Endothelial cell (in vitro differentiated cells): ENCODE results near the gene ANO9. TPM values are rescaled to one million over a fixed set of nuclear protein-coding genes. Genes with fewer than 3 reads are reported as not detected.

Source experiments
- DNase-seq: peaks from one replicate; pipeline ENCODE4 v3.0.0; 2021; ENCODE audit warnings: low spot score
- H3K27ac Mint-ChIP-seq: one replicate; pipeline ENCODE4 v1.8.0; 2021; ENCODE audit warnings: mixed read lengths, inconsistent platforms; ENCODE audit not compliant: unreplicated experiment
- H3K27me3 Mint-ChIP-seq: one replicate; pipeline ENCODE4 v1.8.0; 2021; ENCODE audit warnings: mild to moderate bottlenecking, moderate library complexity, mixed read lengths, inconsistent platforms; ENCODE audit not compliant: unreplicated experiment
- H3K36me3 Mint-ChIP-seq: one replicate; pipeline ENCODE4 v1.8.0; 2021; ENCODE audit warnings: mild to moderate bottlenecking, low read depth, mixed read lengths, inconsistent platforms; ENCODE audit not compliant: unreplicated experiment
- H3K4me1 Mint-ChIP-seq: one replicate; pipeline ENCODE4 v1.8.0; 2021; ENCODE audit warnings: mild to moderate bottlenecking, mixed read lengths, inconsistent platforms; ENCODE audit not compliant: unreplicated experiment
- H3K4me3 Mint-ChIP-seq: one replicate; pipeline ENCODE4 v1.8.0; 2021; ENCODE audit warnings: mild to moderate bottlenecking, mixed read lengths, inconsistent platforms; ENCODE audit not compliant: unreplicated experiment
- H3K9me3 Mint-ChIP-seq: one replicate; pipeline ENCODE4 v1.8.0; 2021; ENCODE audit warnings: mixed read lengths, inconsistent platforms; ENCODE audit not compliant: unreplicated experiment
- total RNA-seq: library from RNA; stranded (reverse); fragmentation: NEBNext Ultra II Directional; extraction: Animal tissue kit (Norgen Biotek cat#: 25700); gene quantifications from one replicate; pipeline ENCODE4 v1.2.1, GENCODE V29; 2021; ENCODE audit not compliant: unreplicated experiment
- TF ChIP-seq, protein P1 (sequence below): fragments of 200-600 bp; sonication (generic); IDR thresholded peaks from one replicate; pipeline ENCODE4 v1.5.0; 2021; ENCODE audit warnings: antibody characterized with exemption; ENCODE audit not compliant: unreplicated experiment

Gene ANO9
- total RNA-seq, 1 donor from 2014 or later = 0.41 TPM

DNA sequence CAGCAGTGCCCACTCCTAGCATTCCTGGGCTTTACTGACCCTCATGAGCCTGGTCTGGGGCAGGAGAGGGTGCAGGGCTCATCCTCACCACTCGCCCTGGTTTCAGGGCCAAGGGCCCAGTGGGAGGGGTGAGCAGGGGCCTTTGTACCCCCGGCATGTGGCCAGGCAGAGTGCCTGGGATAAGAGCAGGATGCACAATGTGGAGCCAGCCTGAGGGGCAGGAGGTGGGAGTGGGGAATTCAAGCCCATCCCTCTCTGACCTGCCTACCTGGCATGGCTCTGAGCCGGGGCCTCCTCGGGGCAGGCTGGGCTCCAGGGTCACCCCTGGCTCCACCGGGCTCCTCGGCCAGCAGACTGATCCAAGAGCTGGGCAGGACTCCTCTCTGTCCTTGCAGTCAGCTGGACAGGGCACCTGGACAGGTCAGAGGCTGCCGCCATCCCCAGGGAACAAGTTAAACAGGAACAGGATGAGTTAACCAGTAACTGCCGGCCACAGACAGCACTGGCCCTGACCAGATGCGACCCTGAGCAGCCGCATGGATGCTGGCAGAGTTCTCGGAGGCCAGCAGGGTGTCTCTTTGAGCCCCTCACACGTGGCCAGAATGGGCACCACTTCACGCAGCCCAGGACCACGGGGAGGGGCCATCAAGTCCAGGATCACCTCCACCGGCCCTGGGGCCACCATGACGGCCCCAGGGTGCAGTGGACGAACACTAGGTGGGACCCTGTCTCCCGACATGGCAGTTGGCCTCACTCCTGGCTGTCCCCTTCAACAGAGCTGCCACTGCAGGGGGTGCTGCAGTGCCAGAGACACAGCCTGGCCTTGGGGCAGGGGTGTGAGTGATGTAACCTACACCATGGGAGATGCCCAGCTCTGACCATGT is 32.0 kb downstream of the ANO9 start:
- peaks cover 7% of the 10 kb centered on the region for H3K27me3 Mint-ChIP-seq

GRCh38 chr11:409008-409599 is 32.7 kb downstream of the ANO9 start:
- H3K4me1 Mint-ChIP-seq = no peaks in the 10 kb centered on the region
- no peaks in the 10 kb centered on the region for H3K9me3 Mint-ChIP-seq
- TF ChIP-seq, protein P1, sequence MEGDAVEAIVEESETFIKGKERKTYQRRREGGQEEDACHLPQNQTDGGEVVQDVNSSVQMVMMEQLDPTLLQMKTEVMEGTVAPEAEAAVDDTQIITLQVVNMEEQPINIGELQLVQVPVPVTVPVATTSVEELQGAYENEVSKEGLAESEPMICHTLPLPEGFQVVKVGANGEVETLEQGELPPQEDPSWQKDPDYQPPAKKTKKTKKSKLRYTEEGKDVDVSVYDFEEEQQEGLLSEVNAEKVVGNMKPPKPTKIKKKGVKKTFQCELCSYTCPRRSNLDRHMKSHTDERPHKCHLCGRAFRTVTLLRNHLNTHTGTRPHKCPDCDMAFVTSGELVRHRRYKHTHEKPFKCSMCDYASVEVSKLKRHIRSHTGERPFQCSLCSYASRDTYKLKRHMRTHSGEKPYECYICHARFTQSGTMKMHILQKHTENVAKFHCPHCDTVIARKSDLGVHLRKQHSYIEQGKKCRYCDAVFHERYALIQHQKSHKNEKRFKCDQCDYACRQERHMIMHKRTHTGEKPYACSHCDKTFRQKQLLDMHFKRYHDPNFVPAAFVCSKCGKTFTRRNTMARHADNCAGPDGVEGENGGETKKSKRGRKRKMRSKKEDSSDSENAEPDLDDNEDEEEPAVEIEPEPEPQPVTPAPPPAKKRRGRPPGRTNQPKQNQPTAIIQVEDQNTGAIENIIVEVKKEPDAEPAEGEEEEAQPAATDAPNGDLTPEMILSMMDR = no peak
- no peak overlapping the region for H3K27ac Mint-ChIP-seq
- no peak for DNase-seq
- H3K27me3 Mint-ChIP-seq = peaks cover 4% of the 10 kb centered on the region
- H3K36me3 Mint-ChIP-seq = no peaks in the 10 kb centered on the region
- H3K4me3 Mint-ChIP-seq = no peak overlapping the region

More for the DNA sequence above, 32.0 kb downstream of the ANO9 start:
- TF ChIP-seq, protein P1 = no peak
- H3K27ac Mint-ChIP-seq = no peak overlapping the region
- no peaks in the 10 kb centered on the region for H3K36me3 Mint-ChIP-seq
- no peak for DNase-seq
- peaks cover 5% of the 10 kb centered on the region for H3K4me1 Mint-ChIP-seq
- H3K4me3 Mint-ChIP-seq = no peak overlapping the region
- no peaks in the 10 kb centered on the region for H3K9me3 Mint-ChIP-seq

DNA sequence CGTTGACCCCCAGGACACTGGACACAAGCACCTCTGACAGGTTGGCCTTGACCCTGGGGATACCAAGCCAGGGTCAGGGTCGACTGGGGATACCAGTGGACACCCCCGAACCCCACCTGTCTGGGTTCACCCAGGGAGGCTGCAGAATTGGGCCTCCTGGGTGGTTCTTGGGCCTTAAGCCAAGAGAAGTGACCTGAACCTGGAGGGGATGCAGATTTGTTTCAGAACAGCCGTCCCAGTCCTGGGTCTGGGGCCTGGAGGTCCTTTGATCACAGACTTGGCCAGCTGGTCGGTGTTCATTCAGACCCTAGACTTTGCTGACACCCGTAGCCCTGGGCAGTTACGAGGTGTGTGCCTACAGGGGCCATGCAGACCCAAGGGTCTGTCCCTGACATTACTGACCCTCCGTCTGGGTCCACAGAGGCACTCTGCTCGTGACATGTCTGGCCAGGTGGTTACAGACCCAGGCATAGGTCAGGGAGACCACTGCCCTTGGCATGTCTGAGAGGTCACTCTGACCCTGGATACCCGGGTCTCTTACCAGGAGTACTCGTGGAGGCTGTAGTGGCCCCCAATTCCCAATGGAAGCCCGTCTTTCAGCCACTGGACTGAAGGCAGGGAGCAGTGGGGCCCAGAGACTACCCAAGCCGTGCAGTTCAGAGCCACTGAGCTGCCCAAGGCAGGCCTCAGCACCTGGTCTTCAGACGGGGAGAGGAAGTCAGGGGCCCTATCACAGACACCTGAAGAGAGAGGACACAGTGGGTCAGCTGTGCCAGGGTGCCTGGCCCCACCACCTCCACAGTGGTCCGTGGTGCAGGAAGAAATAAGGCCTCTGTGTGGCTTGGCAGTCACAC is 33.4 kb downstream of the ANO9 start:
- TF ChIP-seq, protein P1 = no peak
- Mint-ChIP-seq H3K27me3 (peaks cover 4% of the 10 kb centered on the region), H3K36me3 (no peaks in the 10 kb centered on the region), H3K4me1 (no peaks in the 10 kb centered on the region), H3K27ac (no peak overlapping the region), H3K9me3 (no peaks in the 10 kb centered on the region), H3K4me3 (no peak overlapping the region)
- no peak for DNase-seq

GRCh38 chr11:407651-408123 is 34.1 kb downstream of the ANO9 start:
- TF ChIP-seq, protein P1 = no peak
- H3K27ac Mint-ChIP-seq = no peak overlapping the region
- peaks cover 4% of the 10 kb centered on the region for H3K27me3 Mint-ChIP-seq
- H3K36me3 Mint-ChIP-seq = no peaks in the 10 kb centered on the region
- no peak overlapping the region for H3K4me3 Mint-ChIP-seq
- no peaks in the 10 kb centered on the region for H3K9me3 Mint-ChIP-seq
- DNase-seq = no peak
- H3K4me1 Mint-ChIP-seq = no peaks in the 10 kb centered on the region
